ENCODE data around the gene TRIM10.

The TRIM10 gene, protein sequence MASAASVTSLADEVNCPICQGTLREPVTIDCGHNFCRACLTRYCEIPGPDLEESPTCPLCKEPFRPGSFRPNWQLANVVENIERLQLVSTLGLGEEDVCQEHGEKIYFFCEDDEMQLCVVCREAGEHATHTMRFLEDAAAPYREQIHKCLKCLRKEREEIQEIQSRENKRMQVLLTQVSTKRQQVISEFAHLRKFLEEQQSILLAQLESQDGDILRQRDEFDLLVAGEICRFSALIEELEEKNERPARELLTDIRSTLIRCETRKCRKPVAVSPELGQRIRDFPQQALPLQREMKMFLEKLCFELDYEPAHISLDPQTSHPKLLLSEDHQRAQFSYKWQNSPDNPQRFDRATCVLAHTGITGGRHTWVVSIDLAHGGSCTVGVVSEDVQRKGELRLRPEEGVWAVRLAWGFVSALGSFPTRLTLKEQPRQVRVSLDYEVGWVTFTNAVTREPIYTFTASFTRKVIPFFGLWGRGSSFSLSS

DNA sequence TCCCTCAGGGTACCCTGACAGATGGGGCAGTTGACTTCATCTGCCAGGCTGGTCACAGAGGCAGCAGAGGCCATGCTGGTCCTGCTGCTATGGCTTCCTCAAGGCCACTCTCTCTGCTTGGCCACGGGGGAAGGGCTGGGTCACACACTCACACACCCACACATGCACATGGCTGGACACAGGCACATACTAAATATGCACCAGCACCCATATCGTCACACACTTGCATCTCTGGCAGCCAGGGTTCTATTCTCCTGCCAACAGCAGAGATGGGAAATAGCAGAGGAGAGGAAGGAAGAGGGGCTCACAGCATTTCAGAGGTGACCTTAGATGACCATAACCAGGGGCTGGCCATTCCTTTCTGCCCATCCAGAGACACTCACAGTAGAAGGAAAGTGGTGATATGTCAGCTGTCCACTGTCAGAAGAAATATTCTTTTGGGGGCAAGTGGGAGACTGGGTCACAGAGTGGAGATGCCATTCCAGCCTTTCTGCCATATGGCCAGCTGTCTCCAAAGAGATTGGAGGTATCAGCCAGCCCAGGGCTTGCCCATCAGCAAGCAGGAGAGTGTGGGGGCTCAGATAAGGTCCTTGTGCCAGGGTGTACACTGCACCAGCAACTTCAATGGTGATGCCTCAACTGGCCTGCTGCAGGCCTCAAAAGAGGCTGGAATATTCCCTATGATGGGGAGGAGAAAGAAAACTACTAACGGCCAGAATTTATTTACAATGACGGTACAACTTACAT lies at the start of gene TRIM10:
Gene TRIM10 (minus strand): TSS at position 427 of the 747 bp plus-strand sequence. CDS start 353 bp downstream, at position 74.
- DNase-seq, result no peak

DNA sequence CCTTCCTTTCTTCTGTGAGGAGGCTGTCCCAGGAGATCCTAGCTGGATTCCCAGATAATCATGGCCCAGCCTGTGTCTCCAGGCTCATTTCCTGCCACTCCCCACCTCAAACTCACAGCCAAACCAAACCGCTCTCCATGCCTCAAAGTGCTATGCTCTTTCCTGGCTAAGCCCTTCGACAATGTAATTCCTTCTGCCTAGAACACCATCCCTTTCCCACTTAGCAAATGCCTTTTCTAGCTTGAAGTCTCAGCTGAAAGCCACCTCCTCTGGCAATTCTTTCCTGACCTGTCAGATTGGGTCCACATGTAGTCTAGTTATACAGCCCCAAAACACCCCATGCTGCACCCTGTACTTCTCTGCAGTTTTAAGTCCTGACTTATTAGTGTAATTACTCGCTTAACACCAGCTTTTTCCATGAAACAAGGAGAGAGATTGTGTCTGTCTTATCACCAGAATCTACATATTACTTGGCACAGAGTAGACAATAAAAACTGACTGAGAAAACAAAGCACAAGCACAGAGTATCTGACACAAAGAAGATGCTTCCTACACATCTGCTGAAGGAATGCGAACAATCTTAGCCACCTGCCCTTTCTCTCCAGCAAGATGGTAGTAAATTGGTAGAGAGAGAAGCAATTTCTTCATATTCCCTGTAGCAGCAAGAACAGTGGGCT lies 46.7 kb upstream of the TRIM10 start:
- no peak for DNase-seq

DNA sequence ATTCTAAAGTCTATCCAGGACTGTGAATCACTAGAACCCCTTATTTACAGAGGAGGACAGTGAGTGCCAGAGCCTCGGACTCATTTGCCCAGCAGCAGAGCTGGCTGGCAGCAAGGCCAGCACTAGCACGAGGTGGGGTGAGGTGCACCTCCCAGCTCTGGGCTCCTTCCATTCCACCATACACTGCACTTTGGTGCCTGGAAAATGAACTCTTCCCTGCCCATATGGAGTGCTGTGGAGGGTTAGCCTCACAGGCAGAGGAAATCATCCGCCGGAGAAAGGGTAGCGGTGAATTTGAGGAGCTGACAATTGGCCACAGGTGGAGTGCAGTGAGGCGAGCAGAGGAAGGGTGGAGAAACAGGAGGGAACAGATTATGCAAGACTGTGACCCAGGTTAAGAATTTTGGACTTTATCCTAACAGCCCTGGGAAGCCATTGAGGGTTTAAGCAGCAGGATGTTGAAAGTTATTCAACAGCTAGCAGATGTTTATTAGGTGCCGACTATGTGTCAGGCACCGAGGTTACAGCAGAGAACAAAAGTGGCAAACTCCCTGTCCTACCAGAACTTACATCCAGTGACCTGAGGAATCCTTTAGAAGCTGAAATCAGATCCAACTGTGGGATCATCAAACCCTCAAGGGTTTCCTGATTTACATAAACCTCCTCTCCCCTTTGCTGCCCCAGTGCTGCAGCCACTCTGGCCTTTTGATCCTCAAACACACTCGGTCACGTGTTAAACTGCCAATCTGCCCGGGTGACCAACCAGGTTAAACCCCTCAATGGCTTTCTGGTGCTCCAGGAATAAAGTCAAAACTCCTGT lies 46.0 kb upstream of the TRIM10 start:
- DNase-seq, result no peak

DNA sequence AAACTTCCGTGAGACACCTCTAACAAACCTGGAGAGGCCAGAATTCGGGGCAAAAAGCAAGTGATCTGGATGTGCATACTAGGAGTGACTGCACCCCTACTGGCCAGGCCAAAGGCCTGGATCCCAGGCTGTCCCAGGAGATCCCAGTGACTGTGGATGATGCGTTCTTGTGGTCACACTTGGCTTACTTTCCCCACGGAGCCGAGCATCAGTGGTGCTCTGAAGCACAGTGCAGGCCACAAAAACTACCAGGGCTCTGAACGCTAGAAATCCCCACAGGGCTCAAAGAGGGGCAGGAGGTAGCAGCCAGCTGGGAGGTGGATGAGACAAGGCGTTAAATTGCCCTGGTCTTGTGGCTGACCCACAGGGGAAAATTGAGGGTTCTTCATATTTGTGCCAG lies 45.1 kb upstream of the TRIM10 start:
- DNase-seq, result no peak

DNA sequence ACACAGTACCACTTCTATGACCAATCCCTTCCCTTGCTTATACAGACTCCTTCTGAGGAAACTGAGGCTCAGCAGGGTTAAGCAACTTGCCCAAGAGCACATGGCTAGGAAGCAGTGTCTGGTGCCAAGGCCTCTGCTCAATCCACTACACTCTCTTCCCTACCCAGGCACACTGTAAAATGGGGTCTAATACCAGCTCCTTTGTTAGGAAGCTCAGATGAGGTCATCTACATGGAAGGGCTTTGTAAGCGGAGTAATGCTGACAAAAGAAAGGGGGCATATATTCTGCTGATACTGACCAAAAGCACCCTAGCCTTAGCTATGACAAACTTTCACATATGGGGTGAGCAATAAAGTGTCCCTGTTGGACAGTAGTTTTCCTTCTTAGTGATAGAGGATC lies 43.1 kb upstream of the TRIM10 start:
- DNase-seq, result no peak

DNA sequence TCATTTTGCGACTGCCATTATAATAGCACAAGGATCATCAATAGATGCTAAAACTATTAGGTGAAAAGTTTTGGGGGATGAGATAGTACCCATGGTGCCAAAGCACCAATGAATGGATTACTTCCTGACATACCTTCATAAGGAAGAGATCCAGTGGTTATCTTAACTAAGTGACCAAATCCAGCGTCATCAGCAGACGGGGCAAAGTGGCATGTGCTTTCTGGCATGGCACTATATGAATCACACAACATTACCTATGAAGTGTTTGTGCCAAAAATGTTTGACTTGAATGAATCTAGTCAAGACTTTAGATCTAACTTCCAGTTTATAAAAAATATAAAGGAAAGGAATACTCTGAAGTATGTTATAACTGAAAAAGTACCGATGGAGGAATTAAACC lies 41.4 kb upstream of the TRIM10 start:
- no peak for DNase-seq

DNA sequence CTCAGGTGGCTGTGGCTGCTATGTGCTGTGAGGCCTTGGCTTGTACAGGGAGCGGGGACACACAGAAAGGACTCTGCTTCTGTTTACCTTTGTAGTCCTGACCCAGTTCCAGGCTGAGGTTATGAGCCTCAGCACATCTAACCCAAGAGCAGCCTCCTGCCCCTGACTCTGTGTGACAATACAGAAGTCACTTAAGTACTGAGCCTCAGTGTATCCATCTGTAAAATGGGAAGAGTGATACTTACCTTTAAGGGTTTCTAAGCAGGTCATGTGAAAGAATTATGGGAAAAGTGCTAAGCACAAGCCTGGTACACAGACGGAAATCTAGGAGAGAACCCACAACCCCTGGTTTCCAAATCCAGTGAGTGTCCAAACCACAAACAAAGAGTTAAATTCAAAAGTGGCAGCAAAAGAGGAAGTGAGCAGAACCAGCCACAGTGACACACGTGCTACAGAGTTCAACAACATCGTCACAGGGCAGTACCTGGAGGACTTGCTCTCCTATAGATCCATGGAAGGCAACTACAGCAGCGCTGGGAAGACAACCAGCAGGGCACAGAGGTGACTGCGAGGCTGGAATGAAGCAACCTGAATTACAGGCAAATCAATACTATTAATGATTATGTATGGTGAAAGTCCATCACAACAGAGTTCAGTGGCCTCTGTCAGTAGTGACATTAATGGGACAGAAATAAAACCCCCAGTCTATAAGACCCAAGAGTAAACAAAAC lies 39.7 kb upstream of the TRIM10 start:
- DNase-seq, result no peak

DNA sequence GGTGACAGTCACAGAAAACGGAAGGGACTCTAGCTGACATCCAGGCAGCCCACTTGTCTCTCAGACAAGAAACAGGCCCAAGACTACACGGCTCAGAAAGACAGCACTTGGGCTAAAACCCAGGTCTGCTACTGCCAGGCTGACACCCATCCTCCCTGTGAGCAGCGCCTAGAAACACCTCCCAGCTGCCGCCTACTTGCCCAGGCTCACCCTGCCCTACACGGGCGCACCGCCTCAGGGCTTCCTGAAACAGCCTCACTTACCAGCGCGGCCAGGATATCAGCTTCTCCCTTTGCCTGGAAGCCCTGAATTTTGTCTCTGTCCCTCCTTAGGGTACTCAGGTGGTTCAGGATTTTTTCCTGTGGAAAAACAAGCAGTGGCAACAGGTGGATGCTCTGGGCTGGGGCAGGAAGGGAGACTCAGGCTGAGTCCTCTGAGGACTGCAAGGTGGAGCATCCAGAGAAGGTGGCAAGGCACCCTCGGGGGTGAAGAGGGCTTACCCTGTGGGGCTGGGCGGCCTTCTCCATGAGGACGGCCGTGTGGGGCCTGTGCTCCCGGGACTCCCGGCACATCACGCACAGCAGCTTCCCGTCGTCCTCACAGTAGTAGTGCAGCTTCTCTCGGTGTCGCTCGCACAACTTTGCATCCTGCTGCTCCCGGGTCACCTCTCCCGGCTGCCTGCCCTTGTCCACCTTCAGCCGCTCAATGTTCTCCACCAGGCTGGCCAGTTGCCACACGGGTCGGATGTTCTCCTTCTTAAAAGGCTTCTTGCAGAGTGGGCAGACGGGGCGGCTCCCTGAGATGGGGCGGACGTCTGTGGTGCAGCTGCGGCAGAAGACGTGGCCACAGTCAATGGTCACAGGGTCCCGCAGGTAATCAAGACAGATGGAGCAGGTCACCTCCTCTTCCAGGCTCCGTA lies 37.4 kb upstream of the TRIM10 start:
- DNase-seq, result no peak

DNA sequence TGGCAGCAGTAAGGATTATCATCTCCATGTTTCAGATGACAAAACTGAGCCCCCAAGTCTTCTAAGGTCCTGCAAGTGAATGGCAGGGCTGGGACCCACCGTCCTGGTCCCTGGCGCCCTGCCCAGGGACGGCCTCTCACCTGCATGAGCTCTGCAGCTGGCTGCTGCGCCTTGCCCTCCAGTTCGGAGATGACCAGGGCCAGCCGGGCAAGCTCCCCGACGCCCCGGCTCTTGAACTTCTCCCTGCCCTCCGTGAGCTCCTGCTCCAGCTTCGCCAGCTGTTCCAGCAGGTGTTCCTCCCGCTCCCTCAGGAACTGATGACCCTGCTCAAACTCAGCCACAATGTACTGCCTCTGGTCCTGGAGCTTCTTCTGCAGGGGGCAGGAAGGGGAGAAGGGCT lies 35.4 kb upstream of the TRIM10 start:
- DNase-seq, result no peak

DNA sequence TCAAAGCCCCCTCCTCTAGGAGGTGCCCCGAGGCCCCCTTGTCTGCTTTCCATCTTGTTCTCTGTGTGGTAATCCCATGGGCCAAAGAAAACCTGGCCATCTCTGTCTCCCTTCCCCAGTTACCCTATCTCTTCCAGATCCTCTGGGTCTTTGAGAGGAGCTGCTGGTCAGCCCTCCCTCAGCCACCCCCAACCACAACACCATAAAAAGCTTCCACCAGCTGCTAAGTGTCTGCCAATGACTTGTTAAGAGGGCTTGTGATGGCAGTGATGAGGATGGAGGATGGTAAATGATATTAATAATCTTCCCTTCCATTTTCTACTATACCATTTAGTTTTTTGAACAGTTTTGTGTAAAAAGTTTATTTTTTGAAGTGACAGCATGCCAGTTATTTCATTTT lies 34.9 kb upstream of the TRIM10 start:
- no peak for DNase-seq

DNA sequence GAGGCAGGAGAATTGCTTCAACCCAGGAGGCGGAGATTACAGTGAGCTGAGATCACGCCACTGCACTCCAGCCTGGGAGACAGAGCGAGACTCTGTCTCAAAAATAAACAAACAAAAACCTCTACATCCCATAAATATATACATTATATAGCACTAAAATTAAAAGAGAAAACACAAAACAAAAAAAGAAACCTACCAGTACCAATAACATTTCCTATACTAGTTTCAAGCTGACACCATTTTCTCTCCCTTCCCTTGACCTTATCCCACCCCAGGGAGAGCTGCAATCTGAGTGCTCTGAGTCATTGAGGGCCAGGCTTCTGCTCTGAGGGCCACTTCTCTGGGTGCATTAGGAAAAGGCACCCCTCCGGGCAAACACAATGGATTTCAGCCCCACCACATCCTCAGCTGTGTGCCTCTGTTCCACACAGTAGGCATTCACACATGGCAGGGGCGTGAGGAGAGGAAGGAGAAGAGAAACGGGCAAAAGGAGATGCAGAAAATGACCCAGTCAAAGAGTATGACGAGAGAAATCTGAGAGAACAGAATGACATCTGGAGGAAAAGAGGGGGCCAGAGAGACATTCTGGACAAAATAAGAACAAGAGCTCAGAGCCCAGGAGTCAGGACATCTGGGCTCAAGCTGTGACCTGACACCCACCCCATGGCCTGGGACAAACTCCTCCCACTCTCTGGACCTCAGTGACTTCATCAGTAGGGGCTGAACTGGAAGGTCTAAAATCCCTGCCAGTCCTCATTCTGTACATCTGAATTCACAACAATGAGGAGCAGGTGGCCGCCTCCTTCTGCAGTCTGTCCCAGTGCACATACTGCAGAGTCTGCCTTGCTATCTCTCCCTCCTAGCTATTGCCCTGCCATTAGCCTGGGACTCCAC lies 34.0 kb upstream of the TRIM10 start:
- DNase-seq, result no peak

DNA sequence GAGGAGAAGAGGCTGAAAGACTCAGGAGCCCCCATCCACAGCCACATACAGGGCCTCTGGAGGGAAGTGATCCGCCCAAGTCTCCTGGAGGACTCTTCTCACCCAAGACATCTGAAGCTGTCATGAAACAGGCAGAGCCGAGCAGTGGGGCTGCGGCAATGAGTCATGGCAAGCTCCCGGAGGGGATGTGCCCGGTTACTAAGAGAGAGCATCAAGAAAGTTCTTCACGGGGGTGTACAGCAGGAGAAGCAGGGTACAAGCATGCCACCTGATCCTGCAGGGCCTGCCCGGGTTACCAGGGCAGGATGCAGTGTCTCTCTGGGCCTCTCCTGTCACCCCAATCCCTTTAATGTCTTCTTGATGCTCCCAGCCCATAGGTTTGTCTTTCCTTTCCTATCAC lies 31.1 kb upstream of the TRIM10 start:
- DNase-seq, result no peak

DNA sequence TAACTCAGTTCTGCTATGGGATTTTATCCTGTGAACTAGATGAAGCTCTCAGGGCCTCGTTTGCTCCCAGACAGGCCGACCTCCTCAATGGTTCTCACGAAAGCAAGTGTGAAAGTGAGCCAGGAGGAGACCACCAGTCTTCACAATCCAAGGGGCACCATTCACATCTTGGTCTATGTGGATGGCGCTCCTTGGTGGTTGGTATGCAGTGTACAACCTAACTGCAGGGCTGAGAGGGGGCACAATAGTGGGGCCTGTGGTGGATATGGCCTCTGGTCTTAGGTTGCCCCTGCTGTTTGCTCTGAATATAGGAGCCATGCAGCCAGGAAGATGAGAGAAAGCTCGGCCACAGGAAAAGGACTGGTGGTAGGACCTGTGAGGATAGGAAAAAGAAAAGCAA lies 27.5 kb upstream of the TRIM10 start:
- no peak for DNase-seq

DNA sequence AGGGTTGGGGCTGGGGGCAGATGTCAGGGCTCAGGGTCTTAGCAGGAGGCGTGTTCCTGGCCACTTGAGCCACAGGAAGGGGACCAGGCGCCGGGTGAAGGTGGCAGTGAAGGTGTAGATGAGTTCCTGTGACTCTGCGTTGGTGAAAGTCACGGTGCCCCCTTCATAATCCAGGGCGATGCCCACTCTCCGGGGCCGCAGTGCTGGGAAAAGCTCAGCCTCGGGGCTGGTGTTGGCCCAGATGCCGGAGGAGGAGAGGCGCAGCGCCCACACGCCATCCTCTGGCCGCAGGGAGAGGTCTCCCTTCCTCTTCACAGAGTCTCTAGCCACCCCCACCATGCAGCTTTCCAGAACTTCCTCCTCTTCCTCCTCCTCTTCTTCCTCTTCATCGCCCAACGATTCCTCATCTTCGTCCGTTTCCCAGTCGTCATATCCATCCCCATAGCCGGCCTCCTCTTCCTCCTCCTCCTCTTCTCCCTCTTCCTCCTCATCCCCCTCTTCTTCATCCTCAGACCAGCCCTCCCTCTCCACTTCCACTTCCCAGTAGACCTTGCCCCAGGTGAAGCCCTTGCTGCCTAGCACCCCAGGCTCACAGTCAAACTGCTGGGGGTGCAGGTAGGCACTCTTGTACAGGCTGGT lies 25.0 kb upstream of the TRIM10 start:
- DNase-seq, result no peak

DNA sequence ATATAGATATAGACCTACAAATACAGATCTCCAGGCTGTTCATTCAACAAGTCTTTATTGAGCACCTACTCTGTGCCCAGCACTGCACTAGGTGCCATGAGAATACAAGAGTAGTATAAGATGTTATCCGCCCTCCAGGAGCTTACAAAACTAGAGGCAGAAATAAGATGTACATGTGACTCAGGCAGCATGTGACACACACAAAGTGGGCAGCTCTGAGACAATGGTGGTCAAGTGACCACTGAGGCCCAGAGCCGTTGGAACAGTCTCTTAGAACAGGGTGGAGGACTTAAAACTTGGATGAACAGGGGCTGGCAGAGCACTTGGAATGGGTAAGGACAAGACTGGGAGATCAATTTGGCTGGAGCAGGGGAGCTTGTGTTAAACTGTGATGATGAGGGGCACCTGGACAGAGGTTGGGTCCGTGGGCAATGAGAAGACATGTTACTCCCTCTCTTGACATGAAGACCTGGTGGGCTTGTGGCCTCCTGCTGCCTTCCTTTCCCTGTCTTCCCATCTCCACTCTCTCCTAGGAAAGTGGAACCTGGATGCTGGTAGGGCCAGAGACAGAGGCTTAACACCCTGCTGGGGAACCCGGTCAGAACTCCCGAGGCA lies 23.5 kb upstream of the TRIM10 start:
- DNase-seq, result no peak

DNA sequence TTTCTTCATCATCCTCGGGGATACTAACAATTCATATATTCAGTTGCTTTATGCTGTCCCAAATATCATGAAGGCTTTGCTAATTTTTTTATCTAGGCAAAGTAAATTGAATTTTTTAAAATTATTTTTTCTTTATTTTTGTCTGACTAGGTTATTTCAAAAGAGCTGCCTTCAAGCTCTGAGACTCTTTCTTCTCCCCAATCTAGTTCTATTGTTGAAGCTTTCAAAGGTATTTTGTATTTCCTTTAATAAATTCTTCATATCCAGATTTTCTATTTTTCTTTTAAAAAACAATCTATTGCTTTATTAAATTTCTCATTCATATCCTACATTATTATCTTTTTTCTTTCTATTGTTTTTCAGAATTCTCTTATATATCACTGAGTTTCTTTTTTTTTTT lies 19.1 kb upstream of the TRIM10 start:
- DNase-seq, result no peak

DNA sequence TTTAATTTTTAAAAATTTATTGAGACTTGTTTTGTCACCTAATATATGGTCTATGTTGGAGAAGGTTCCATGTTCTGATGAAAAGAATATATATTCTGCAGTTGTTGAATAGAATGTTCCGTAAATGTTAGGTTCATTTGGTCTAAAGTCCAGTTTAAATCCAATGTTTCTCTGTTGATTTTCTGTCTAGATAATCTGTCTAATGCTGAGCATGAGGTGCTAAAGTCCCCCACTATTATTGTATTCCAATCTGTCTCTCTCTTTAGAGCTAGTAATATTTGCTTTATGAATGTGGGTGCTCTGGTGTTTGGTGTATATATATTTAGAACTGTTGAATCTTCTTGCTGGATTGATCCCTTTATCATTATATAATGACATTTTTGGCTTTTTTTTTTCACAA lies 17.8 kb upstream of the TRIM10 start:
- no peak for DNase-seq

DNA sequence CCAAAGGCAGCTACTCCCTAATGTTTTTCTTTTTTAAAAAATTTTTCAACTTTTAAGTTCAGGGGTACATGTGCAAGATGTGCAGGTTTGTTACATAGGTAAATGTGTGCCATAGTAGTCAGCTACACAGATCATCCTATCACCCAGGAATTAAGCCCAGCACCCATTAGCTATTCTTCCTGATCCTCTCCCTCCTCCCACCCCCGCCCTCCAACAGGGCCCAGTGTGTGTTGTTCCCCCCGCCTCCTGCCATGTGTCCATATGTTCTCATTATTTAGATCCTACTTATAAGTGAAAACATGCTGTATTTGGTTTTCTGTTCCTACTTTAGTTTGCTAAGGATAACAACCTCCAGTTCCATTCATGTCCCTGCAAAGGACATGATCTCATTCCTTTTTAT lies 14.8 kb upstream of the TRIM10 start:
- DNase-seq, result no peak

DNA sequence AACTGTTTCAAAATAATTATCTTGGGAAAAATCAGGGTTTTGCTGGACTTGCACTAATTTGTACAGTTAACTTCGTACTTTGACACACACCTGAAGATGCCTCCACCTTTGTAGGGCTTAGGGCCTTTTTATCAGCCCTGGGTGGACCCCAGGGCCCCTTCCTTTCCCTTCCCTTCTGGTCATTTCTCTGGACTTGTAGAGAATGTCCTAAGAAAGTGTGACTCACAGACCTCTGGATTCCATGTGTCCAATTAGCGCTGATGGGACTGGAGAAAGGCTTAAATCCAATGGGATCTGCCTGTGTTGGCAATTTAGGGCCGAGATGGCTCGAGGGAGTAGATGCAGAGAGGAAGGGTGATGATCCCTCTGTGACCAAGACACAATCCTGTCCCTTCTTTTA lies 11.7 kb upstream of the TRIM10 start:
- no peak for DNase-seq

Data from stimulated activated CD8-positive, alpha-beta memory T cell treated with anti-CD3 and anti-CD28 coated beads, Interleukin-4, amount 100 ng/mL, for 48 hours (primary cell).